HG02763 (cell line): ENCODE results near the gene CCNJL.

Experiments
- ATAC-seq: cut with Tn5 transposase; IDR thresholded peaks from one replicate; pipeline ENCODE4 v1.9.1; 2021; ENCODE audit warnings: mild to moderate bottlenecking, moderate library complexity; ENCODE audit not compliant: unreplicated experiment

The CCNJL gene

DNA sequence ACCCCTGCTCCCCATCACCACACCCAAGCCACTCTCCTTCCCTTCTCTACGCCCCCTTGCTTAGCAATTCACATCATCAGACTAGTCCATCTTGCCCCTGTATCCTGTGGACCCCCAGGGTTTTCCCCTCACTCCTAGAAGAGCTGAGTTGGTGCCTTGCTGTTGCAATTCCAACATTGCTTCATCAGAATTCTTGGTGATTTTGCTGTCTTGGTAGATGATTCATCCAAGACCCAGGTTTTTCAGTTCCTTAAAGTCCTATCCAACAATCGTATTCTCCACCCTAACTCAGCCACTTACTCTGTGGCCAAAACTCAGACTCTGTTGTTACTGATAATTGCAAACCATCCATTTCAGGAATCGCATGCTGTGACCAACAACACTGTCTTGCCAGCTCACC is 21.4 kb upstream of the CCNJL start:
- no peak for ATAC-seq

- ATAC-seq, result no peak
Measured at GRCh38 chr5:160330212-160330611, 17.8 kb upstream of the CCNJL start.

DNA sequence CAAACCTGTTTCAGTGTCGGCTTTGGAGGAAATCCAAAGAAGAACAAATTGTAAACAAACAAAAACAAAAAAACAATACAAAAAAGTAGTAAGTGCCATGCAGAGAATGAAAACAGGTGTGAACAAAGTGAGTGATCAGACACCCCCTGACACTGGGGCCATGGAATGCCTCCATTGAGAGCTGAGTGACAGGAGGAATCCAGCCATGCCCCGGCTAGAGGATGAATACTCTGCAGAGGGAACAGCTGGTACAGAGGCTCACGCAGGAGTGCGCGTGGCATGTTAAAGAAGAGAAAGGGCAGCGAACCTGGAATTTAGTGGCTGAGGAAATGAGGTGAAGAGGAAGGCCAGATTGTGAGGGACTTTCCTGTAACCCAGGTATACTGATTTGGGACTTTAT is 15.5 kb upstream of the CCNJL start:
- ATAC-seq, result no peak

DNA sequence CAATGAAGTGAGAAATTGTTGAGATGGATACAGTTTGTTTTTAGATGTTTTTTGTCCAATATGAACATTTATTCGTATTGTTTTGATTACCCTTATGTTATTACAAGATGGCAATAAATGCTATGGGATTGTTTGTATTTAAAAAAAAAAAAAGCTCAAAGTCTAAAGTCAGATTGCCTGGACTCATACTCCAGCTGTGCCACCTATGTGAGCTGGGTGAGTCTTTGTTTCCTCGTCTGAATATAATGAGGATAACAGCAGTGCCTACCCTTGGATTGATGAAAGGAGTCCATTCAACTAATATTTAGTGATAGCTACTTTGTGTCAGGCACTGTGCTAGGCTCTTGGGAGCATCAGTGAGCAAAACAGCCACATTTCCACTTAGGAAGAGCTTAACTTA is 14.6 kb upstream of the CCNJL start:
- ATAC-seq, result no peak

DNA sequence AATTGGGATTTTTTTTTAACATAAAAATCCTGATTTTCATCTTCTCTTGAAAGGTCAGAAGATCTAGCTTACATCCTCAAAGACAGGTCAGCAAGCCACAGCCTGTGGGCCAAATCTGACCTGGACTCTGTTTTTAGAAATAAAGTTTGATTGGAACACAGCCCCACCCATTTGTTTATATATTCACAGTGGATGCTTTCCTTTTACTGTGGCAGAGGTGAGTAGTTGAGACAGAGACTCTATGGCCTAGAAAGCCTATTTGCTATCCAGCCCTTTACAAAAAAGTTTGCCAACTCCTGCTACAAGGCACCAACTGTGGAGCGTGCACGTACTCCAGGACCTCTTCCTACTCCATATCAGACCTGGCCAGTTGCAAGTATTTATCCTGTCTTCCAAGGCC is 13.4 kb upstream of the CCNJL start:
- no peak for ATAC-seq

GRCh38 chr5:160324886-160325285 is 12.5 kb upstream of the CCNJL start:
- ATAC-seq, result no peak

- no peak for ATAC-seq
Measured at GRCh38 chr5:160318409-160318808, 6.0 kb upstream of the CCNJL start.

- no peak for ATAC-seq
Measured at GRCh38 chr5:160317434-160317833, 5.1 kb upstream of the CCNJL start.

- no peak for ATAC-seq
Measured at GRCh38 chr5:160315968-160316367, 3.6 kb upstream of the CCNJL start.

GRCh38 chr5:160312960-160313727 is 780 bp upstream of the CCNJL start:
- no peak for ATAC-seq

GRCh38 chr5:160311491-160312133 is 752 bp downstream of the CCNJL start:
- no peak for ATAC-seq

GRCh38 chr5:160310552-160311295 is 1.6 kb downstream of the CCNJL start:
- ATAC-seq, result no peak

GRCh38 chr5:160310140-160310539 is 2.2 kb downstream of the CCNJL start:
- ATAC-seq, result no peak

- no peak for ATAC-seq
Measured at GRCh38 chr5:160306696-160307095, 5.7 kb downstream of the CCNJL start.

GRCh38 chr5:160305319-160305718 is 7.0 kb downstream of the CCNJL start:
- no peak for ATAC-seq

DNA sequence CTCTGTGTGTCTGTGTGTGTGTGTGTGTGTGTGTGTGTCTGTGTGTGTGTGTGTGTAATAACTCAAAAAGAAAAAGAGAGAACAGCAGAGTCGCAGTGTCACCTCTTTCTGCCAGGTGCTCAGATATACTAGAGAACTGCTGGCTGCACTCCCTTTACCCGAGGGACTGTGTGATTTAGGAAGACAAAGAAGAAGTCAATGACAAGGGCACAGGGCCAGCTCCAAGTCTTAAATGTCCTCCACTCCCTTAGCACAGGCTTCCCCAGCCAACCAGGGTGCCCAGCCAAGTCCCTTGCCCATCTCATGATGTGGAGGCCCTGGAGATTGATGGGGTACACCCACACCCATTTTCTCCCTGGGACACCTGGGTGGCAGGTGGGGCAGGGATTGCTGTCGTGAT is 8.7 kb downstream of the CCNJL start:
- no peak for ATAC-seq

DNA sequence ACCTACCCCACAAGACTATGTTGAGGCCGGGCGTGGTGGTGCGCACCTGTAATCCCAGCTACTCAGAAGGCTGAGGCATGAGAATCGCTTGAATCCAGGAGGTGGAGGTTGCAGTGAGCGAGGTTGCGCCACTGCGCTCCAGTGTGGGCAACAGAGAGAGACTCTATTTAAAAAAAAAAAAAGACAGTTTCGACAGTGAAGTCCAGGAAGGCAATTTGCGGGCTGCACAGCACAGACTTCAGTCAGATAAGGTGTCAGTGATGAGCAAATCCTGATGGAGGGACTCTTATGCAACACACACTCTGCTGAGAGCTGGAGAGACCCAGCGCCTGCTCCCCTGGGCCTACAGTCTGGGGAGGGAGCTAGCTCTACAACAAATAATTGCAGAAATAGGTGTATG is 14.2 kb downstream of the CCNJL start:
- ATAC-seq, result no peak

GRCh38 chr5:160297776-160298175 is 14.6 kb downstream of the CCNJL start:
- no peak for ATAC-seq

- no peak for ATAC-seq
Measured at GRCh38 chr5:160297004-160297403, 15.4 kb downstream of the CCNJL start.

DNA sequence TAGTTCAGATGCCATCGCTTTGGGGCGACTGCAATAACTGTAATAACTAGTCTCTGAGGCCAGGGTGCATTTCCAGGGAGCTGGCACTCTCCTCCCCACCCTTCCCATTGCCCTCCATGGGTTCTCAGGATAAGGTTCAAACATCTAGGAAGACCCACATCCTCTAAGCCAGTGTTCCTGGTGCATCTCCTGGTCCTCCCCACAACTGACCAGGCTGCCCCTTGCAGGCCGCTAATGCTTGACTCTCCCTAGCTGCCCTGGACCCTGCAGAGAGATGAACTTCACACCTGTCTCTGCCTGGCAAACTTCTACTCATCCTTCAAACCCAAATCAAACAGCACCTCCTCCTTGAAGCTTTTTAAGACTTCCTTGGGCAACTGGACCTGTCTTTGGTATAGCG is 15.9 kb downstream of the CCNJL start:
- ATAC-seq, result no peak

DNA sequence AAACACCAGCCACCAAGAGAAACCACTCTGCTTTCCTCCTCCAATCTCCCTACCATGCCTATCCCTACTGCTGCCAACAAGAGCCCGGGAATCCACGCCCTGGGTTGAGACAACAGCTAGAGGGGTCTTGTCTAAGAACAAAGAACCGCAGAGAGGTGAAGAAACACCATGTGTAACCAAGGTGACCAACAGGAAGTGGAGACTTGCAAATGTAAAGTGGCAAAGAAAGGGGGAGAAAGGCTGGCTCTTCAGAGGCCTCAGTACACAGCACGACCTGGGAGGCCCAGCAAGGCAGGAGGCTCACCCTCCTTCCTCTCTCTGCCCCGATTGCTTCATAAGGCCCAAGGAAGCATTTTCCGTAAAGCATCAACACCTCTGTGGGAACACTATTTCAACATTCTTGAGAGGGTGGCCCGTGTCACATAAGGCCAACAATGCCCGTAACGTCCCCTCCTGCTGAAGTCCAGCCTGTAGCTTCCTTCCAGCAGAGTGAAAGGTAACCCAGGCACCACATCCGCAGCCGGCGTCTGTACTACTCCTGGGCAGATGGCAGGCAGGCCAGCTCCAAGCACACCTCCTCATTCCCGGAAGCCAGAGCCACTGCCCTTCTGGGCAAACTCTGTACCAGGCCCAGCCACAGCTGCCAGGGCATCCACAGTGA is 18.3 kb downstream of the CCNJL start:
- ATAC-seq, result no peak
